H54 (cell line): ENCODE data around the gene EEPD1.
A peak's percentile ranks its signal among the peaks of the same experiment; 100 is the strongest.

ENCODE experiments used
- DNase-seq: peaks from one replicate; pipeline ENCODE4 v3.0.0; 2011; ENCODE audit warnings: low spot score, mixed read lengths; ENCODE audit not compliant: insufficient read length
- FAIRE-seq: peaks from 3 replicates; lab custom pipeline; 2011; peaks lifted over from hg19 to GRCh38; lab: Jason Lieb, UNC
- POLR2A ChIP-seq: IDR thresholded peaks from 2 replicates; pipeline ENCODE4 v1.6.1; 2011; ENCODE audit warnings: low read depth, mild to moderate bottlenecking, low read length

Gene EEPD1

DNA sequence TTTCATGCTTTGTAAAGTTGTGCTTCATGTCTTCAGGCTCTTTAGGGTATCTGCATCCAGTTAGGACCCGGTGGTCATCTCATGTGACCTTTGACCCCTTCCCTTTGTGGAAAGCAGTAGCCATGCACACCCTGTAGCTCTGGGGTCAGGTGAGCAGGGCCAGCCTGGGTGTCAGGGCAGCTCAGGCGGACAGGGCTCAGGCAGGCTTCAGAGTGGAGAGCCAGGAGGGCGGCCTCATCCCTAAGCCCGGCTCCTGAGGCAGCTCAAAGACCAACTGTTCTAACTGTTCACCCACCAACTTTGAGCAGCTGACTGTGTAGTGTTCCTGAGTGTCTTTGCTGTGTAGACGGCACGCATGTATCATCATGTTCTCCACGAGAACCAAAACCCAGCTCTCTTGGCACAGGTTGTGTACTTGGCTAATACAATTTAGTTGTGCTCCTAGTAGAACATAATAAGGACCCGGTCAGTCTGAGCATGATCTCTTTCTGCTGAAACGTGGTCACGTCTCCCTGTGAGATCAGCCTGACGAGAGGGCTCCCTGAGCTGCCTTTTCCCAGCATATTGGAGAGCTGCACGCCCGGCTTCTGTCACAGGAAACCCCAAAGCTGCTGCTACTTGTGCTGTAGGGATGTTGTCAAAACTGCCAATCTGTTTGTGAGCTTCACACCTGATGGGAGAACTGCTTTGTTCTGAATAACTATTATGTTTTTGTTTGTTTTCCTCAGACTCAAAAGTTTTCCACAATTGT, 30.0 kb downstream of the EEPD1 start:
- DNase-seq (no peak), FAIRE-seq (no peak)

DNA sequence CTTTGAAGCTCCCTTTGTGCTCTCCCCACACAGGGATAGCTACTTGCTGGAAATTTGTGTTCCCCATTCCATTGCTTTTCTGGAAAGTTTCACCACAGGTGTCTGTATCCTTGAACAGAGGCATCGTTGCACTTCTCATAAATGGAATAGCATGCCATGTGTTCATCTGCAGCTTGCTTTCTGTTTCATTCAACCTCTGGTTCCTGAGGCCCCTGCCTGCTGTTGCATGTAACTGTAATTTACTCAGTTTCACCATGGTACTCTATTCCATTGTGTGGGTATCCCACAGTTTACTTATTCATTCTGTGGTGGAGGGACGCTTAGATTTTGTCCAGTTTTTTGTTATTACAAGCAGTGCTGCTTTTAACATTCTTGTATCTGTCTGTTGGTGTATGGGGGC, 32.0 kb downstream of the EEPD1 start:
- FAIRE-seq, result no peak
- DNase-seq, result no peak
- no peak for TF ChIP-seq POLR2A

More for the DNA sequence above, 30.0 kb downstream of the EEPD1 start:
- no peak for TF ChIP-seq POLR2A

- TF ChIP-seq POLR2A, result no peak
- DNase-seq, result no peak
- FAIRE-seq, result no peak
Observed at GRCh38 chr7:36185756-36186155, 32.7 kb downstream of the EEPD1 start.

- DNase-seq, result no peak
- no peak for TF ChIP-seq POLR2A
- no peak for FAIRE-seq
Observed at GRCh38 chr7:36186359-36187121, 33.5 kb downstream of the EEPD1 start.

DNA sequence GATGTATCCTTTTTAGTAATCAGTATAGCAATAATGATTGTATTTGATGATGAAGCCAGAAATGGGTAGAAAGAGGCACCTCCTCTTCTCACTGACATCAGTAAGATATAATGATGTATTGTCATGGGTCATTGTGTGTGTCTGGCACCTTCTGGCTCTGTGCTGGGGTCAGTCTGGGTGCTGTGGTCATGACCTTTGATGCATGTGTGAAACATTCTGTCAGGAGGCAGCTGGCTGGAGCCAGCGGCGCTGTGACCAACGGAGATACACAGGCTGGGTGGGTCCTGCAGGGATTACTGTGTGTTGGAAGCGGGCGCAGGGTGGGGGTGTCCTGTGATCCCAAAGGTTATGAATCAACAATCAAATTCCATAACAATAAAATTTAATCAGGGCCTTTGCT, 35.2 kb downstream of the EEPD1 start:
- no peak for TF ChIP-seq POLR2A
- DNase-seq (no peak), FAIRE-seq (no peak)

- FAIRE-seq, result no peak
- no peak for DNase-seq
- TF ChIP-seq POLR2A, result no peak
Observed at GRCh38 chr7:36188906-36189305, 35.9 kb downstream of the EEPD1 start.

DNA sequence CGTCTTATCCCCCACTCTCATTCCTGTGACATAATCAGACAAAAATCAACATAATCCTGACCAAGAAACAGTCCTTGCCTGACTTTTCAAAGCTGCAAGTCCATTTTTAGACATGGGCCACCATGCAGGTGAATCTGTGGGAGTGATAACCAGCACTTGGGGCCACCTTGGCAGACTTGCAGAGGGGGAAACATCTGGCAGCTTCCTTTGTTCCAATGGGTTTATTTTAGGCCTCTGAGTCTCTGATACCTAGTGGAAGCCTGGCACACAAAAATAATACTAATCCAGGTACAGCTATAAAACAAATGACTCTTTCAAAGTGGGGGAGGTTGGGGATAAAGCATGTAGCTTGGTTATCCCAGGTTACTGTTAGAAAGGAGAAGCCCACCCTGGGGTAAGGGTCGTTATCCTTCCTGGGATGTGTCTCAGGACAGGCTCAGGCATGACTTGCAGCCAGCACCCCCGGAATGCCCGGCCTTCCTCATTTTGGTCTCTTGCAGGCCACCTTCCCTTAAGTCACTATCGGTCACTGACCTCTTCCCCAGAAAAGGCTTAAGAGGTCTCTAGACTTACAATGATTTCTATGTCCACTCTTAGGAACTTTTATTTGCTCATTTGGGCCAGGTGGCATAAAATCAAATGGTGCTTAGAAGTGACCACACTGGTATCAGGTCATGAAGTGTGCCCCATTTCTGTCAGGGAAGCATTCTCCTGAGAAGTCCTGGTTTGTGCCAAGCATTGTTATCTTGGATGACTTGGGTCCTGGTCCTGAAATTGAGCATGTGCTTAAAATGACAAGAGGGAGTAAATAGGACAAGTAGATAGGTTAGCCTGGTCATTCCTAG, 37.6 kb downstream of the EEPD1 start:
- TF ChIP-seq POLR2A, result no peak
- FAIRE-seq (no peak), DNase-seq (no peak)

DNA sequence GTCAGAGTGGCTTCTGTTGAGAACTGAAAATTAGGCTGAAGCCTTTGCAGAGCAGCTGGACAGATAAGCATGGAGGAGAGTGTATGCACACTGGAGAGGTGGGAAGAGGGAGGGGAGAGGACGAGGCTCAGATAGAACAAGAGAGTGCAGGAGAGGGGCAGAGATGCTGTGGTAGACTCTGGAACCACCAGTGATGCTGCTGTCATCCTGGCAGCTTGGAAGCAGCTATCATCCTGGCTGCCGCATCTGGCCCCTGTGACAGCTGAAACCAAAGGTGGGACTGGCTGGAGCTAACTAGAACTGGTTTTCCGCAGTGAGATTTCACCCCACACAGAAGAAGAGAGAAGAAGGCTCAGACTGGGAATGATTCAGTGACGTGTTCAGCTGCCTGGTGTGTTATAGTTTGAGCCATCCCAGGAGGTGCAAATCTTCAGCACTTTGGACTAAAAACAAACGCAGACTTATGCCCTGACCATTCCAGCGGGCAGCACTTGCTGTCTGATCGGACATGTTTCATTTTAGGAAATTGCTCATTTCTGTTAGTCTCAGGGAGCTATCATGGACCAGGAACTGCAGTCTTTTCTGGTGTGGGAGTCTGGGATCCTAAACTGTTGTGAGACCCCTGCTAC, 38.4 kb downstream of the EEPD1 start:
- TF ChIP-seq POLR2A, result no peak
- DNase-seq, result no peak
- FAIRE-seq, result no peak

DNA sequence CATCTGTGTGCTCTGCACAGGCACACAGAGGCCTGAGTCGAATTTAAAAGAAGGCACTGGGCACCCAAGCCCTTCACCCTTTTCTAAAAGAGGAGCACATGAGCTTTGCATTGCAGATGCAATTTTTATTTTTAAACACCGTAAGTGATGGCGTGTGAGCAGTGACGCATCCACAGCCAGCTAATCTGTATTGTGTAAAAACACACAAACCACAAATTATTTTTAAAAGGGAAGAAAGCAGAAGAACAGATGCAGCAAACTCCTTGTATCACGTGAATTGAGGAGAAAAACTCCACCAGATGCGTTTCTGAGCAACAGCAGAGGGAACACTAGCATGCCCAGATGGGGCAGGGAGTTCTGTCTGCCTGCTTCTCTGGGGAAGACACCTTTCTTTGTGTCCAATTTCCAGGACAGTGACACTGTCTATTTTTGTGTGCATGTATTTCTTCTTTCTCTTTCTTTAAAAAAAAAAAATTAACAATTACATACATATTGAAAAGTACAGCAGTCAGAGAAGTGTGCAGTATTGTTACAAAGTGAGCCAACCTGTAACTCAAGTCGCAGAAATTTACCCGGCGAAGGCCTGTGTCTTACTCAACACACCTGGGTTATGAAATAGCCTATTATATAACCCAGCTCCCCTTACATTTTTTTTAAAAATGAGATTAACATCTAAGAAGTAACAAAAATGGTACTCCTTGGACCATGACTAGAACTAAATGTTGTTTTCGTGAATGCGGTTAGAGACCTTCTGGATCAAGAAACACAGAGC, 39.2 kb downstream of the EEPD1 start:
- FAIRE-seq, result no peak
- TF ChIP-seq POLR2A, result no peak

DNA sequence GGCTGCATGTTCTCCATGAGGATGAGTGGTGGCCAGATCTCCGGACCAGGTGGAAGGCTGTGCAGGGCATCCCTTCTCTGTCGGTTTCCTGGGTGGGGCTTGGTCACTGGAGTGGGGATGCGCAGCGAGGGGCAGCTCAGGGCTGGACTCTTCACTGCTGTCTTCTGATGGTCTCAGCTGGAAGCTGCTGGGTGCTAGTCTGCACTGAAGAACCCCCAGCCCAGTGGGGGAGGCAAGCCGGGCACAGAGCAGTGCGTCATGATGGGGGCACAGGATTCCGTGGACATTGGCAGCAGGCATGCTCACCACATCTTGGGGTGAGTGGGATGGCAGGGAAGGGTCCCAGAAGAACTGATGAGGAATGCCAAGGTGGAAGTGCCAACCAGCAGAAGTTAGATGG, 39.8 kb downstream of the EEPD1 start:
- DNase-seq, result no peak
- FAIRE-seq, result no peak
- TF ChIP-seq POLR2A, result no peak

More for the DNA sequence above, 39.2 kb downstream of the EEPD1 start:
- DNase-seq, result no peak

DNA sequence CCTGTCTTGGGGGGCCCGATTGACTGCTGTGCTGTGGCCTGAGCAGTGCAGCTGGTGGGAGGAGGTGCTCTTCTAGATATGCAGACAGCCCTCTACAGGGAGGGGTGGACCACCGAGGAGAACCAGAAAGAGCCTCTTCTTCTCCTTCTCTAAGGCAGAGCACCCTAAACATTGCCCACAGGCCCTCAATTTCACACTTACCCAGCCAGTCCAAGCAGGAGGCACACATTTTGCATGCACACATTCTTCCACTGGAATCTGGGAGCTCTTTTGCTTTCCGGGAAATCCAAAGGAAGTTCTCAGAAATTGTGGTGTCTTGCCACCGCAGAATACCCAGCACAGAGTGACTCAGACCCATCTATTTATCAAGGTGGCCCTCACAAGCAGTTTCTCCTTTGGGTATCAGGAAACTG, 45.8 kb downstream of the EEPD1 start:
- no peak for TF ChIP-seq POLR2A
- FAIRE-seq (no peak), DNase-seq (peak; percentile 45)

DNA sequence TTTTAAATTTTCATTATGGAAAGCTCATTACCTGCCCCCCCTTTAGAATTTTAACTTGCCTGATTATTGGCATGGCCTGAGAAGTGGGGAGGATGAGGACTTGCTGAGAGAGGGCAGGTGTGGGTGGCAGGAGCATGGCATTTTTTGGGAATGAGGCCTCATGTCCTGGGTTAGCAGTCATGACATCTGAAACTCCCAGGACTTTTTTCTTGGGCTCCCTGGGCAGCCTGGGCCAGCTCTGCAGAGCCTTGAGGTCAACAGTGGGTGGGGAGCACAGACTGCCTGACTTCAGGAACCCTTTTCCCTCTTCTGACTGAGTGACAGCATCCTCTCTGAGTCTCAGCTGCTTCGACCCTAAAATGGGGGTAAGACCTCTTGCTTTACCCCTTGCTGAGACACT, 46.3 kb downstream of the EEPD1 start:
- FAIRE-seq (no peak), DNase-seq (no peak)
- no peak for TF ChIP-seq POLR2A
